Stimulated activated naive CD8-positive, alpha-beta T cell treated with anti-CD3 and anti-CD28 coated beads, Interleukin-15, Interleukin-2, amounts not matched to agents 100 ng/mL and 50 ng/mL, for 24 hours (primary cell): ENCODE measurements around the gene SLC39A11.
A peak's percentile ranks its signal among the peaks of the same experiment; 100 is the strongest.

Experiments
- H3K27ac Mint-ChIP-seq: one replicate; pipeline ENCODE4 v1.8.0; 2021; ENCODE audit warnings: mild to moderate bottlenecking, mixed read lengths
- H3K27me3 Mint-ChIP-seq: one replicate; pipeline ENCODE4 v1.8.0; 2021; ENCODE audit warnings: mixed read lengths
- H3K36me3 Mint-ChIP-seq: one replicate; pipeline ENCODE4 v1.8.0; 2021; ENCODE audit warnings: low read depth, mixed read lengths
- H3K4me1 Mint-ChIP-seq: one replicate; pipeline ENCODE4 v1.8.0; 2021; ENCODE audit warnings: low read depth, mixed read lengths
- H3K4me3 Mint-ChIP-seq: one replicate; pipeline ENCODE4 v1.8.0; 2021; ENCODE audit warnings: mild to moderate bottlenecking, mixed read lengths
- H3K9me3 Mint-ChIP-seq: one replicate; pipeline ENCODE4 v1.8.0; 2021; ENCODE audit warnings: mixed read lengths

The SLC39A11 gene

GRCh38 chr17:72747501-72747900 is 345.0 kb downstream of the SLC39A11 start:
- H3K27ac Mint-ChIP-seq, result no peak overlapping the region

GRCh38 chr17:72745241-72745640 is 347.2 kb downstream of the SLC39A11 start:
- no peak overlapping the region for H3K27ac Mint-ChIP-seq

More at GRCh38 chr17:72747501-72747900, 345.0 kb downstream of the SLC39A11 start:
- Mint-ChIP-seq H3K36me3 (no peaks in the 10 kb centered on the region), H3K4me3 (no peak overlapping the region), H3K27me3 (no peaks in the 10 kb centered on the region), H3K4me1 (no peaks in the 10 kb centered on the region), H3K9me3 (no peaks in the 10 kb centered on the region)

GRCh38 chr17:72743037-72743467 is 349.4 kb downstream of the SLC39A11 start:
- H3K9me3 Mint-ChIP-seq, result no peaks in the 10 kb centered on the region
- H3K27ac Mint-ChIP-seq, result no peak overlapping the region
- no peaks in the 10 kb centered on the region for H3K27me3 Mint-ChIP-seq
- no peaks in the 10 kb centered on the region for H3K36me3 Mint-ChIP-seq
- H3K4me1 Mint-ChIP-seq, result no peaks in the 10 kb centered on the region
- no peak overlapping the region for H3K4me3 Mint-ChIP-seq

More at GRCh38 chr17:72745241-72745640, 347.2 kb downstream of the SLC39A11 start:
- Mint-ChIP-seq H3K27me3 (no peaks in the 10 kb centered on the region), H3K4me3 (no peak overlapping the region), H3K9me3 (no peaks in the 10 kb centered on the region), H3K4me1 (no peaks in the 10 kb centered on the region), H3K36me3 (no peaks in the 10 kb centered on the region)

GRCh38 chr17:72737151-72737690 is 355.3 kb downstream of the SLC39A11 start:
- Mint-ChIP-seq H3K4me1 (no peaks in the 10 kb centered on the region), H3K9me3 (no peaks in the 10 kb centered on the region), H3K36me3 (peaks cover 10% of the 10 kb centered on the region), H3K4me3 (no peak overlapping the region), H3K27ac (no peak overlapping the region), H3K27me3 (no peaks in the 10 kb centered on the region)

DNA sequence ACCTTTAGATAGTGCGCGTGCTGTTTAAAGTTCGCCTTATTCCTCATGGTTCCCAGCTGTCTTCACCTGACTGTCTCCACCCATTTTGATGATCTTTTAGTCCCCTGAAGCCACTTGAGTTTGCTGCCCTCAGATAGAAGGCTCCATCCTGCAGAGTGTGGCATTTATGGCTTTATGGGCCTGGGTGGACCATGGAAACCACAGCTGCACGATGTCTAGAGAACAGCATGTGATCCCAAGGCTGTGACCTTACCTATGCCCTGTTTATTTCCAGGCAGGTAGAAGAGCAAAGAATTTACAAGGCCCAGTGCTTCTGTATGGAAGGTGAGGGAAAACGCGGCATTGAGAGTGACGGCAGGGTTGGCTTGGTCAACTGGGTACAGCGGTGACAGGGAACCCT is 356.9 kb downstream of the SLC39A11 start:
- H3K36me3 Mint-ChIP-seq, result peaks cover 10% of the 10 kb centered on the region
- no peaks in the 10 kb centered on the region for H3K9me3 Mint-ChIP-seq
- H3K27me3 Mint-ChIP-seq, result no peaks in the 10 kb centered on the region
- H3K27ac Mint-ChIP-seq, result no peak overlapping the region
- no peak overlapping the region for H3K4me3 Mint-ChIP-seq
- H3K4me1 Mint-ChIP-seq, result no peaks in the 10 kb centered on the region

GRCh38 chr17:72735048-72735447 is 357.4 kb downstream of the SLC39A11 start:
- no peaks in the 10 kb centered on the region for H3K4me1 Mint-ChIP-seq
- H3K9me3 Mint-ChIP-seq, result no peaks in the 10 kb centered on the region
- H3K36me3 Mint-ChIP-seq, result peaks cover 10% of the 10 kb centered on the region
- no peak overlapping the region for H3K4me3 Mint-ChIP-seq
- no peaks in the 10 kb centered on the region for H3K27me3 Mint-ChIP-seq
- H3K27ac Mint-ChIP-seq, result no peak overlapping the region

GRCh38 chr17:72734613-72735012 is 357.9 kb downstream of the SLC39A11 start:
- Mint-ChIP-seq H3K9me3 (no peaks in the 10 kb centered on the region), H3K36me3 (peaks cover 10% of the 10 kb centered on the region), H3K4me1 (no peaks in the 10 kb centered on the region), H3K27ac (no peak overlapping the region), H3K27me3 (no peaks in the 10 kb centered on the region), H3K4me3 (no peak overlapping the region)

DNA sequence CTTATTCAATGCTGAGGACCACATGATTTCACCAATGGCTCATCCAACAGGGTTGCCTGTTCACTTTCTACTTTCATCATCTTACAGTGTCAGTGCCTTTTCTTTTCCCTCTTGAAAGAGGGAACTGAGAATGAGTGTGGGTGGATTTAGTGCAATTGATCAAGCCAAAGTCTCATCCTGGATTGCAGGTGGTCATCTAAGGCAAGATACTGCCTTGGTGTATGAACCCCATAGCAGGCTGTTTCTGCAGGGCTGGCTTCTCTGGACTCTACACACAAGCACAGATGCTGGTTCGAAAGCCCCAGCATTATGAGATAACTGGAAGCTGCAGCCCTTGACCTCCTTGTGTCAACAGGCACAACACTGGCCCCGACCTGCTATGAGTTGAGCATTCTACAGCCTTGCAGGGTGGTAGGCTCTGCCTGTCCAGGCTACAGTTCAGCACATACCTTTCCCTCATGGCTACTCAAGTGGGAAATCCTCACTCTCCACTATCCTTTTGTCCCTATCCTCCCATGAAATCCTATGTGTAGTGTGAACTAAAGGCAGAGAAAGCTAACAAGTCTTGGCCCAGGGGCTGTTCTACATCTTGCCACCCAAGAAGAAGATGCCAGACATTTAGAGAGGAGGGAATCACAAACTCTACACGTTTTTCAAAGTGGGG is 358.7 kb downstream of the SLC39A11 start:
- H3K9me3 Mint-ChIP-seq, result no peaks in the 10 kb centered on the region
- no peak overlapping the region for H3K4me3 Mint-ChIP-seq
- peaks cover 10% of the 10 kb centered on the region for H3K36me3 Mint-ChIP-seq
- no peak overlapping the region for H3K27ac Mint-ChIP-seq
- H3K4me1 Mint-ChIP-seq, result no peaks in the 10 kb centered on the region
- H3K27me3 Mint-ChIP-seq, result no peaks in the 10 kb centered on the region

- H3K9me3 Mint-ChIP-seq, result no peaks in the 10 kb centered on the region
- H3K4me3 Mint-ChIP-seq, result no peak overlapping the region
- H3K36me3 Mint-ChIP-seq, result peaks cover 10% of the 10 kb centered on the region
- no peaks in the 10 kb centered on the region for H3K27me3 Mint-ChIP-seq
- peaks cover under 1% of the 10 kb centered on the region for H3K4me1 Mint-ChIP-seq
- H3K27ac Mint-ChIP-seq, result no peak overlapping the region
Measured at GRCh38 chr17:72732893-72733618, 359.4 kb downstream of the SLC39A11 start.

GRCh38 chr17:72730077-72730476 is 362.4 kb downstream of the SLC39A11 start:
- Mint-ChIP-seq H3K27me3 (no peaks in the 10 kb centered on the region), H3K9me3 (no peaks in the 10 kb centered on the region), H3K36me3 (peaks cover 4% of the 10 kb centered on the region), H3K27ac (no peak overlapping the region), H3K4me3 (no peak overlapping the region), H3K4me1 (peaks cover 28% of the 10 kb centered on the region)

DNA sequence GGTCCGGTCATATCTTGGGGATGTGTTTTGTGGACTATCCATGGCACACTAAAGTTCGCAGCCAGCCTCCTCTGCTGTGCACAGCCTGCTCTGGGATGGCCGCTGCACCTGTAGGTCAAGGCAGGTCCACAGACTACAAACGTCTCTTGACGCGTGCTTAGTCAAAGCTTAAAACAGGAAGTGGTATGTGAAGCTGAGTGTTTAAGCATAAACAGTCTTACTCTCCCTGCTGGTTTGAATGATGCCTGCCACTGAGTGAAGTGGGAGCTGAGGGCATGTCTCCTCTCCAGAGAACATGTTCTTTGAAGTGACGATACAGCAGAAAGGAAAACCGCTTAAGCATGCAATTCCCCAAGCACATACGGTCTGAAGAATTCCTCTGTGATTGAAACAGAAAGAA is 365.6 kb downstream of the SLC39A11 start:
- Mint-ChIP-seq H3K27ac (peak overlapping the region; percentile 71), H3K4me1 (peaks cover 28% of the 10 kb centered on the region), H3K4me3 (peak overlapping the region; percentile 71), H3K36me3 (no peaks in the 10 kb centered on the region), H3K9me3 (no peaks in the 10 kb centered on the region), H3K27me3 (no peaks in the 10 kb centered on the region)

GRCh38 chr17:72725433-72726068 is 366.9 kb downstream of the SLC39A11 start:
- Mint-ChIP-seq H3K4me1 (peaks cover 31% of the 10 kb centered on the region), H3K36me3 (no peaks in the 10 kb centered on the region), H3K27ac (peak overlapping the region; percentile 2), H3K9me3 (no peaks in the 10 kb centered on the region), H3K27me3 (no peaks in the 10 kb centered on the region), H3K4me3 (no peak overlapping the region)

- Mint-ChIP-seq H3K27ac (no peak overlapping the region), H3K36me3 (no peaks in the 10 kb centered on the region), H3K4me3 (no peak overlapping the region), H3K9me3 (no peaks in the 10 kb centered on the region), H3K27me3 (no peaks in the 10 kb centered on the region), H3K4me1 (peaks cover 44% of the 10 kb centered on the region)
Measured at GRCh38 chr17:72724267-72724666, 368.2 kb downstream of the SLC39A11 start.

GRCh38 chr17:72723711-72724110 is 368.8 kb downstream of the SLC39A11 start:
- Mint-ChIP-seq H3K27ac (no peak overlapping the region), H3K9me3 (no peaks in the 10 kb centered on the region), H3K4me1 (peaks cover 48% of the 10 kb centered on the region)

GRCh38 chr17:72720494-72720825 is 372.0 kb downstream of the SLC39A11 start:
- Mint-ChIP-seq H3K4me1 (peaks cover 25% of the 10 kb centered on the region), H3K4me3 (no peak overlapping the region), H3K36me3 (no peaks in the 10 kb centered on the region), H3K27me3 (no peaks in the 10 kb centered on the region), H3K27ac (no peak overlapping the region), H3K9me3 (no peaks in the 10 kb centered on the region)

More at GRCh38 chr17:72723711-72724110, 368.8 kb downstream of the SLC39A11 start:
- no peak overlapping the region for H3K4me3 Mint-ChIP-seq
- no peaks in the 10 kb centered on the region for H3K27me3 Mint-ChIP-seq
- no peaks in the 10 kb centered on the region for H3K36me3 Mint-ChIP-seq
